ENCODE data around the gene RPRD1B. TPM values are rescaled to one million over a fixed set of nuclear protein-coding genes. Genes with fewer than 3 reads are reported as not detected.

RPRD1B gene
- polyA plus RNA-seq, 4 donors: 9.2 to 34.7 (median 13.6) TPM

GRCh38 chr20:38141204-38141888 lies 107.8 kb downstream of the RPRD1B start:
- peak overlapping the region in 1 of 3 donors; percentile 98 for H3K27ac ChIP-seq (ENCODE audit: low read depth in 1 of 3, low read length in 2 of 3)
- DNase-seq (no peak), FAIRE-seq (no peak)
- no peak overlapping the region for H3K4me3 ChIP-seq (ENCODE audit: low read depth in 1 of 3, low read length in 3 of 3)
- peaks cover 2 to 54% (median 3%) of the 10 kb centered on the region in 3 donors for H3K4me1 ChIP-seq (ENCODE audit: control insufficient read depth in 3 of 3, insufficient read depth in 2 of 3, low read depth in 1 of 3, low read length in 2 of 3)
- 80 to 82% (median 82%) methylated on average over 21 to 23 of the region's 23 CpGs for WGBS, 3 donors
- peaks cover 0 to 85% (median 4%) of the 10 kb centered on the region in 3 donors for H3K36me3 ChIP-seq (ENCODE audit: control insufficient read depth in 3 of 3, insufficient read depth in 2 of 3, low read depth in 1 of 3, low read length in 3 of 3)
- no peaks in the 10 kb centered on the region for H3K9me3 ChIP-seq (ENCODE audit: control insufficient read depth in 2 of 2, insufficient read depth in 1 of 2, low read depth in 1 of 2, low read length in 1 of 2)
- no peaks in the 10 kb centered on the region for H3K27me3 ChIP-seq (ENCODE audit: control insufficient read depth in 3 of 3, insufficient read depth in 3 of 3, low read length in 3 of 3)

Other genes starting within 250 kb of the RPRD1B start
- gene VSTM2L, start 130.6 kb upstream of the RPRD1B start, polyA plus RNA-seq: 10 to 100 TPM in 1 of 4 donors, 1 to 10 TPM in 1, under 1 TPM in 2; 0.67 to 15.6 (median 1.2) TPM
- gene TTI1, start 290 bp upstream of the RPRD1B start, polyA plus RNA-seq: 10 to 100 TPM in 1 of 4 donors, 1 to 10 TPM in 3; 5.7 to 21.4 (median 6.8) TPM
- gene TGM2, start 131.5 kb downstream of the RPRD1B start, polyA plus RNA-seq: 100 to 1,000 TPM in 1 of 4 donors, 10 to 100 TPM in 3; 19.7 to 332 (median 59.1) TPM
- 1 to 10 TPM in 3 of 4 donors, under 1 TPM in 1; 0.45 to 5.6 (median 1.5) TPM for gene KIAA1755, start 227.0 kb downstream of the RPRD1B start, polyA plus RNA-seq

Data from small intestine (tissue), 7 donors.